ENCODE measurements around the gene LRRC19.

- TF ChIP-seq POLR2A (IDR thresholded peaks at IDR 0.05) (no peak), POLR2AphosphoS5 (IDR thresholded peaks at IDR 0.05) (no peak)
Measured at GRCh38 chr9:26973989-26974388, 31.5 kb downstream of the LRRC19 start.
